HEK293 (cell line): Measurements from ENCODE around the gene ARL13B.
A peak's percentile ranks its signal among the peaks of the same experiment; 100 is the strongest.

Source experiments
- CTCF ChIP-seq: fragments of 450-650 bp; formaldehyde crosslinking; IDR thresholded peaks from 2 replicates; pipeline ENCODE4 v1.5.1; 2016; ENCODE audit warnings: missing biosample characterization, missing genetic modification characterization
- GLIS2 ChIP-seq: fragments of 450-650 bp; formaldehyde crosslinking; IDR thresholded peaks from 2 replicates; pipeline ENCODE4 v1.5.1; 2016; ENCODE audit warnings: missing biosample characterization, missing genetic modification characterization
- MYNN ChIP-seq: fragments of 450-650 bp; formaldehyde crosslinking; IDR thresholded peaks from 2 replicates; pipeline ENCODE4 v1.5.1; 2016; ENCODE audit warnings: missing biosample characterization, missing genetic modification characterization, borderline replicate concordance
- REST ChIP-seq: fragments of 450-650 bp; formaldehyde crosslinking; IDR thresholded peaks from 2 replicates; pipeline ENCODE4 v1.5.1; 2016; ENCODE audit warnings: missing biosample characterization, missing genetic modification characterization
- TRIM28 ChIP-seq: IDR thresholded peaks from 2 replicates; pipeline ENCODE4 v1.6.1; 2011; ENCODE audit warnings: low read length, control low read depth, borderline replicate concordance
- TSHZ1 ChIP-seq: fragments of 450-650 bp; formaldehyde crosslinking; IDR thresholded peaks from 2 replicates; pipeline ENCODE4 v1.5.1; 2016; ENCODE audit warnings: missing biosample characterization, missing genetic modification characterization, borderline replicate concordance
- ZBTB17 ChIP-seq: fragments of 450-650 bp; formaldehyde crosslinking; IDR thresholded peaks from 2 replicates; pipeline ENCODE4 v1.5.1; 2016; ENCODE audit warnings: missing biosample characterization, missing genetic modification characterization
- ZBTB20 ChIP-seq: fragments of 450-650 bp; formaldehyde crosslinking; IDR thresholded peaks from 2 replicates; pipeline ENCODE4 v1.5.1; 2016; ENCODE audit warnings: missing biosample characterization, missing genetic modification characterization
- ZFP37 ChIP-seq: fragments of 450-650 bp; formaldehyde crosslinking; IDR thresholded peaks from 2 replicates; pipeline ENCODE4 v1.5.1; 2016; ENCODE audit warnings: missing biosample characterization, missing genetic modification characterization
- ZNF132 ChIP-seq: fragments of 450-650 bp; formaldehyde crosslinking; IDR thresholded peaks from 2 replicates; pipeline ENCODE4 v1.5.1; 2017; ENCODE audit warnings: missing biosample characterization, missing genetic modification characterization, borderline replicate concordance
- ZNF133 ChIP-seq: fragments of 450-650 bp; formaldehyde crosslinking; IDR thresholded peaks from 2 replicates; pipeline ENCODE4 v1.5.1; 2016; ENCODE audit warnings: missing biosample characterization, missing genetic modification characterization
- ZNF138 ChIP-seq: fragments of 450-650 bp; formaldehyde crosslinking; IDR thresholded peaks from 2 replicates; pipeline ENCODE4 v1.5.1; 2016; ENCODE audit warnings: missing biosample characterization, missing genetic modification characterization, borderline replicate concordance
- ZNF146 ChIP-seq: fragments of 450-650 bp; formaldehyde crosslinking; IDR thresholded peaks from 2 replicates; pipeline ENCODE4 v1.5.1; 2016; ENCODE audit warnings: missing biosample characterization, missing genetic modification characterization
- ZNF148 ChIP-seq: fragments of 450-650 bp; formaldehyde crosslinking; IDR thresholded peaks from 2 replicates; pipeline ENCODE4 v1.5.0; 2017; ENCODE audit warnings: missing biosample characterization, missing genetic modification characterization, borderline replicate concordance
- ZNF184 ChIP-seq: fragments of 450-650 bp; IDR thresholded peaks from 2 replicates; pipeline ENCODE4 v1.5.1; 2018; ENCODE audit warnings: missing biosample characterization, mild to moderate bottlenecking, missing genetic modification characterization
- ZNF239 ChIP-seq: fragments of 450-650 bp; formaldehyde crosslinking; IDR thresholded peaks from 2 replicates; pipeline ENCODE4 v1.5.1; 2016; ENCODE audit warnings: missing biosample characterization, missing genetic modification characterization
- ZNF24 ChIP-seq: fragments of 450-650 bp; formaldehyde crosslinking; IDR thresholded peaks from 2 replicates; pipeline ENCODE4 v1.5.1; 2016; ENCODE audit warnings: missing biosample characterization, missing genetic modification characterization
- ZNF324 ChIP-seq: fragments of 450-650 bp; formaldehyde crosslinking; IDR thresholded peaks from 2 replicates; pipeline ENCODE4 v1.5.1; 2016; ENCODE audit warnings: missing biosample characterization, missing genetic modification characterization
- ZNF391 ChIP-seq: fragments of 450-650 bp; formaldehyde crosslinking; IDR thresholded peaks from 2 replicates; pipeline ENCODE4 v1.5.1; 2016; ENCODE audit warnings: low read depth, missing biosample characterization, missing genetic modification characterization, borderline replicate concordance
- ZNF398 ChIP-seq: fragments of 450-650 bp; formaldehyde crosslinking; IDR thresholded peaks from 2 replicates; pipeline ENCODE4 v1.5.1; 2017; ENCODE audit warnings: missing biosample characterization, missing genetic modification characterization
- ZNF433 ChIP-seq: fragments of 450-650 bp; formaldehyde crosslinking; IDR thresholded peaks from 2 replicates; pipeline ENCODE4 v1.5.1; 2016; ENCODE audit warnings: missing biosample characterization, missing genetic modification characterization, low read depth
- ZNF514 ChIP-seq: fragments of 450-650 bp; formaldehyde crosslinking; IDR thresholded peaks from 2 replicates; pipeline ENCODE4 v1.5.1; 2016; ENCODE audit warnings: missing biosample characterization, missing genetic modification characterization
- ZNF580 ChIP-seq: fragments of 450-650 bp; formaldehyde crosslinking; IDR thresholded peaks from 2 replicates; pipeline ENCODE4 v1.5.1; 2016; ENCODE audit warnings: missing biosample characterization, missing genetic modification characterization
- ZNF610 ChIP-seq: fragments of 450-650 bp; formaldehyde crosslinking; IDR thresholded peaks from 2 replicates; pipeline ENCODE4 v1.5.1; 2016; ENCODE audit warnings: missing biosample characterization, missing genetic modification characterization, borderline replicate concordance
- ZNF658 ChIP-seq: fragments of 450-650 bp; formaldehyde crosslinking; IDR thresholded peaks from 2 replicates; pipeline ENCODE4; 2016; ENCODE audit warnings: missing biosample characterization, missing genetic modification characterization
- ZNF660 ChIP-seq: fragments of 450-650 bp; IDR thresholded peaks from 2 replicates; pipeline ENCODE4 v1.5.1; 2018; ENCODE audit warnings: missing biosample characterization, mild to moderate bottlenecking, missing genetic modification characterization

Gene ARL13B

GRCh38 chr3:93979850-93980676 lies at the start of gene ARL13B (continued):
- TF ChIP-seq ZNF184 (peak; percentile 94; the same call in 1 of the 2 replicates), ZNF580 (tag by site-specific recombination) (no peak), REST (tag by site-specific recombination) (no peak), ZNF138 (tag by site-specific recombination) (no peak), ZNF148 (tag by site-specific recombination) (no peak), ZNF133 (tag by site-specific recombination) (no peak), ZNF610 (no peak), ZFP37 (tag by site-specific recombination) (no peak), ZNF24 (tag by site-specific recombination) (no peak), ZNF433 (tag by site-specific recombination) (no peak), ZNF132 (tag by site-specific recombination) (no peak), ZNF514 (no peak), ZNF239 (tag by site-specific recombination) (no peak), ZBTB20 (tag by site-specific recombination) (peak; percentile 67; the same call in 1 of the 2 replicates), GLIS2 (tag by site-specific recombination) (peak; percentile 30; the same call in 1 of the 2 replicates), ZNF324 (no peak), MYNN (tag by site-specific recombination) (peak; percentile 76), ZNF658 (tag by site-specific recombination) (no peak), TSHZ1 (tag by site-specific recombination) (no peak), ZNF146 (no peak), TRIM28 (no peak), ZBTB17 (tag by site-specific recombination) (0 out of 2 replicates have a peak, but pooled peaks have one; percentile 46), ZNF398 (tag by site-specific recombination) (no peak), CTCF (tag by site-specific recombination) (no peak), ZNF391 (tag by site-specific recombination) (no peak), ZNF660 (tag by site-specific recombination) (no peak)
